HepG2 (cell line): ENCODE results near the gene SCGB1D4. TPM values are rescaled to one million over a fixed set of nuclear protein-coding genes. Genes with fewer than 3 reads are reported as not detected.
A peak's percentile ranks its signal among the peaks of the same experiment; 100 is the strongest.

Experiments
- ATAC-seq: fragments of 200-7000 bp; cut with Tn5 transposase; 3 replicates; pipeline ENCODE4 v1.9.1; 2020; ENCODE audit warnings: mild to moderate bottlenecking, moderate library complexity
- BruUV-seq: library from RNA; stranded (reverse); fragments of 400-500 nt; replicated peaks from 2 replicates; lab custom pipeline; 2021; lab: Mats Ljungman, UMichigan
- CTCF ChIA-PET: fragments of 300-600 bp; formaldehyde crosslinking; extraction: SDS; loops from one replicate; lab custom pipeline; 2021; ENCODE audit warnings: low total read pairs, inconsistent platforms, low intra/inter-chr PET ratio; lab: Yijun Ruan, JAX
- POLR2A ChIA-PET: fragments of 350-600 bp; sonication (Branson Sonifier 250); formaldehyde crosslinking; loops from one replicate; lab custom pipeline; 2020; ENCODE audit warnings: antibody characterized with exemption, inconsistent platforms; lab: Yijun Ruan, JAX
- DNase-seq: peaks from one replicate; pipeline ENCODE4 v3.0.0-alpha.2; 2015; ENCODE audit warnings: low spot score
- FAIRE-seq: peaks from 3 replicates; lab custom pipeline; 2011; peaks lifted over from hg19 to GRCh38; lab: Jason Lieb, UNC
- H2AFZ ChIP-seq: one replicate; pipeline ENCODE4 v1.6.1; 2011; ENCODE audit warnings: low read length, inconsistent platforms
- H3K27ac ChIP-seq: fragments of 300-600 bp; 3 replicates; pipeline ENCODE4 v1.8.0; 2011; ENCODE audit warnings: mixed run types, mild to moderate bottlenecking, mixed read lengths, low read length, inconsistent platforms; ENCODE audit not compliant: insufficient read depth; ENCODE audit errors: extremely low read length
- H3K27me3 ChIP-seq, 2 experiments: fragments of 200-600 bp in 1 of 2; 2 replicates in 1 of 2; 3 replicates in 1 of 2; pipeline versions ENCODE4 v1.6.0 to v1.8.0; 2011; ENCODE audit warnings: low read length in 2 of 2, mild to moderate bottlenecking in 2 of 2, moderate library complexity in 2 of 2, inconsistent platforms in 1 of 2; ENCODE audit not compliant: insufficient read depth in 2 of 2, control insufficient read depth in 1 of 2
- H3K36me3 ChIP-seq, 2 experiments: fragments of 200-600 bp in 1 of 2; replicated peaks in 1 of 2; 2 replicates in 1 of 2; 3 replicates in 1 of 2; pipeline versions ENCODE4 v1.5.1 to v1.8.0; 2011; ENCODE audit warnings: low read length in 2 of 2, inconsistent platforms in 1 of 2; ENCODE audit not compliant: insufficient read depth in 2 of 2, control insufficient read depth in 1 of 2
- H3K4me1 ChIP-seq: 2 replicates; pipeline ENCODE4 v1.5.1; 2012; ENCODE audit warnings: low read length, inconsistent platforms; ENCODE audit not compliant: insufficient read depth
- H3K4me2 ChIP-seq: 2 replicates; pipeline ENCODE4 v1.6.0; 2011; ENCODE audit warnings: low read depth, low read length, inconsistent platforms
- H3K4me3 ChIP-seq, 3 experiments: fragments of 200-600 bp in 1 of 3; sonication (generic), shearing (Covaris generic) in 1 of 3; replicated peaks in 1 of 3; 2 replicates each; pipeline ENCODE4 v1.5.1; 2011 to 2016; ENCODE audit warnings: low read length in 3 of 3, inconsistent platforms in 2 of 3, low read depth in 2 of 3, mild to moderate bottlenecking in 2 of 3, control low read depth in 1 of 3, mixed read lengths in 1 of 3; ENCODE audit not compliant: insufficient read depth in 1 of 3
- H3K79me2 ChIP-seq: one replicate; pipeline ENCODE4 v1.6.1; 2011; ENCODE audit warnings: low read length, inconsistent platforms; ENCODE audit not compliant: insufficient read depth
- H3K9ac ChIP-seq: 2 replicates; pipeline ENCODE4 v1.6.0; 2011; ENCODE audit warnings: mild to moderate bottlenecking, low read depth, low read length, inconsistent platforms; ENCODE audit not compliant: insufficient read depth
- H3K9me3 ChIP-seq: 2 replicates; pipeline ENCODE4 v1.5.1; 2012; ENCODE audit warnings: mild to moderate bottlenecking, low read length
- H4K20me1 ChIP-seq: 2 replicates; pipeline ENCODE4 v1.6.0; 2011; ENCODE audit warnings: inconsistent platforms, mild to moderate bottlenecking, low read length, moderate library complexity; ENCODE audit not compliant: insufficient read depth
- HNF4A ChIP-seq: sonication (generic); formaldehyde crosslinking; IDR thresholded peaks from 2 replicates; pipeline ENCODE4 v1.4.0; 2020; ENCODE audit warnings: missing genetic modification reagents
- KAT7 ChIP-seq: IDR thresholded peaks from 2 replicates; pipeline ENCODE4 v1.6.1; 2018; ENCODE audit warnings: borderline replicate concordance, missing compliant biosample characterization
- MAFG ChIP-seq: sonication (generic); formaldehyde crosslinking; IDR thresholded peaks from 2 replicates; pipeline ENCODE4 v1.5.1; 2020; ENCODE audit warnings: mild to moderate bottlenecking, missing genetic modification reagents
- RBM22 ChIP-seq: fragments of 200-400 bp; formaldehyde crosslinking; optimal IDR thresholded peaks from 2 replicates; pipeline ENCODE3; 2017; ENCODE audit warnings: mild to moderate bottlenecking, low read length, moderate library complexity
- ZNF34 ChIP-seq: sonication (generic); formaldehyde crosslinking; IDR thresholded peaks from 2 replicates; pipeline ENCODE4 v1.4.0; 2020; ENCODE audit warnings: mild to moderate bottlenecking, missing genetic modification reagents, borderline replicate concordance
- ZNF367 ChIP-seq: sonication (generic); formaldehyde crosslinking; IDR thresholded peaks from 2 replicates; pipeline ENCODE4 v1.4.0; 2020; ENCODE audit warnings: missing genetic modification reagents, borderline replicate concordance
- WGBS: methylation state at CpG from one replicate; pipeline ENCODE4 v1.1.6; 2017; ENCODE audit warnings: low lambda C conversion rate; 5-methylcytosine and 5-hydroxymethylcytosine counted together
- in situ Hi-C: cut with HindIII; loops from 2 replicates; pipeline ENCODE4 v1.10.0; 2017; ENCODE audit warnings: low pct_unique_long_range_greater_than_20kb; ENCODE audit not compliant: extremely low pct_ligation_motif_present
- intact Hi-C: fragments of 100-400 bp; cut with micrococcal nuclease; formaldehyde crosslinking; loops from one replicate; pipeline ENCODE4 v1.10.0; 2022; ENCODE audit not compliant: unreplicated experiment
- polyA plus RNA-seq, 8 experiments: library from polyadenylated mRNA; depleted of rRNA in 3 of 8; stranded (reverse) in 7 of 8; unstranded in 1 of 8; fragments of >200 nt; fragmentation: Illumina TruSeq in 4 of 8; extraction: Trizol in 4 of 8; gene quantifications; 2 replicates each; pipeline versions ENCODE4 v1.2.1 to v1.2.3, GENCODE V29; 2011 to 2016; ENCODE audit warnings: low read depth in 4 of 8, missing spikeins in 1 of 8, mixed read lengths in 1 of 8; ENCODE audit not compliant: insufficient read depth in 1 of 8
- total RNA-seq, 5 experiments: library from RNA; depleted of rRNA; stranded (reverse); fragments of >200 nt; fragmentation: Illumina TruSeq; extraction: Trizol; gene quantifications; 2 replicates each; pipeline ENCODE4 v1.2.3, GENCODE V29; 2016; ENCODE audit warnings: low read depth in 1 of 5
- TF ChIP-seq, protein P1 (sequence below): sonication (generic); formaldehyde crosslinking; conservative IDR thresholded peaks from 2 replicates; pipeline ENCODE4 v1.4.0; 2020; ENCODE audit warnings: missing genetic modification reagents

SCGB1D4 gene
- total and polyA plus RNA-seq, 2 of the 13 experiments (the other 11 are each of a cell fraction or from before 2014, with no cell fraction given): not detected

DNA sequence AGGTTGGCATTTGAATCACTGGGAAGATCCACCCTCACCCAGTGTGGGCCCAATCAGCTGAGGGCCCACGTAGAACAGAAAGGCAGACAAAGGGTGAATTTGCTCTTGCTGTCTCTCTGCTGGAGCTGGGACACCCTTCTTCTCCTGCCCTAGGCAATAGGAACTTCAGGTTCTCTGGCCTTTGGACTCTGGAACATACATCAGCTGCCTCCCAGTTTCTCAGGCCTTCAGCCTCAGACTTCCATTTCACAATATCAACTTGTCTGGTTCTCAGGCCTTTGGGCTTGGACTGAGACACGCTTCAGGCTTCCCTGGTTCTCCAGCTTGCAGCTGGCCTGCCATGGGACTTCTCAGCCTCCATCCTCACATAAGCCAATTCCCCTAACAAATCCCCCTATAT is 23.6 kb upstream of the SCGB1D4 start:
- H3K9me3 ChIP-seq: no peaks in the 10 kb centered on the region
- no peak overlapping the region for H3K4me3 ChIP-seq
- 0% methylated on average over 2 of the region's 2 CpGs for WGBS
- intact Hi-C loops (no loop called here), in situ Hi-C loops (no loop called here)
- no peak overlapping the region for H3K4me2 ChIP-seq
- no peaks in the 10 kb centered on the region for H3K36me3 ChIP-seq
- POLR2A ChIA-PET: interaction anchor here (1.4 kb wide), 1 partner anchor 15 kb away, joined by 3 read pairs; no protein-coding TSS in a partner anchor
- peaks cover 32% of the 10 kb centered on the region for H3K4me1 ChIP-seq
- CTCF ChIA-PET: no interaction called here
- no peak overlapping the region for H3K9ac ChIP-seq
- TF ChIP-seq ZNF34 (CRISPR knock-in tag): no peak
- no peak for TF ChIP-seq ZNF367 (CRISPR knock-in tag)
- no peak for TF ChIP-seq RBM22
- TF ChIP-seq HNF4A (CRISPR knock-in tag): peak; percentile 23; the same call in 1 of the 2 replicates
- TF ChIP-seq KAT7 (CRISPR knock-in tag): no peak
- TF ChIP-seq MAFG (CRISPR knock-in tag): no peak
- TF ChIP-seq, protein P1, sequence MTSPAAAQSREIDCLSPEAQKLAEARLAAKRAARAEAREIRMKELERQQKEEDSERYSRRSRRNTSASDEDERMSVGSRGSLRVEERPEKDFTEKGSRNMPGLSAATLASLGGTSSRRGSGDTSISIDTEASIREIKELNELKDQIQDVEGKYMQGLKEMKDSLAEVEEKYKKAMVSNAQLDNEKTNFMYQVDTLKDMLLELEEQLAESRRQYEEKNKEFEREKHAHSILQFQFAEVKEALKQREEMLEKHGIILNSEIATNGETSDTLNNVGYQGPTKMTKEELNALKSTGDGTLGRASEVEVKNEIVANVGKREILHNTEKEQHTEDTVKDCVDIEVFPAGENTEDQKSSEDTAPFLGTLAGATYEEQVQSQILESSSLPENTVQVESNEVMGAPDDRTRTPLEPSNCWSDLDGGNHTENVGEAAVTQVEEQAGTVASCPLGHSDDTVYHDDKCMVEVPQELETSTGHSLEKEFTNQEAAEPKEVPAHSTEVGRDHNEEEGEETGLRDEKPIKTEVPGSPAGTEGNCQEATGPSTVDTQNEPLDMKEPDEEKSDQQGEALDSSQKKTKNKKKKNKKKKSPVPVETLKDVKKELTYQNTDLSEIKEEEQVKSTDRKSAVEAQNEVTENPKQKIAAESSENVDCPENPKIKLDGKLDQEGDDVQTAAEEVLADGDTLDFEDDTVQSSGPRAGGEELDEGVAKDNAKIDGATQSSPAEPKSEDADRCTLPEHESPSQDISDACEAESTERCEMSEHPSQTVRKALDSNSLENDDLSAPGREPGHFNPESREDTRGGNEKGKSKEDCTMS (CRISPR knock-in tag): no peak
- no TSS peak for BruUV-seq
- no peak for ATAC-seq
- H3K27me3 ChIP-seq: peaks cover 0 to 16% of the 10 kb centered on the region in 2 experiments; a peak in 1 of 5 replicates
- no peak for DNase-seq
- H3K27ac ChIP-seq: no peak overlapping the region
- H2AFZ ChIP-seq: no peak overlapping the region
- no peaks in the 10 kb centered on the region for H4K20me1 ChIP-seq
- FAIRE-seq: no peak
- H3K79me2 ChIP-seq: no peaks in the 10 kb centered on the region
